DMS 273 (cell line): ENCODE measurements around the gene AMIGO2.
"Not testable (repeated sequence)": the region's sequence is repeated elsewhere in the genome, so short reads cannot be mapped to it uniquely, and the experiment has no call there.

Experiments
- DNase-seq: peaks from one replicate; lab custom pipeline; 2025; ENCODE audit not compliant: unreplicated experiment; lab: John Stamatoyannopoulos, UW

Gene AMIGO2, protein sequence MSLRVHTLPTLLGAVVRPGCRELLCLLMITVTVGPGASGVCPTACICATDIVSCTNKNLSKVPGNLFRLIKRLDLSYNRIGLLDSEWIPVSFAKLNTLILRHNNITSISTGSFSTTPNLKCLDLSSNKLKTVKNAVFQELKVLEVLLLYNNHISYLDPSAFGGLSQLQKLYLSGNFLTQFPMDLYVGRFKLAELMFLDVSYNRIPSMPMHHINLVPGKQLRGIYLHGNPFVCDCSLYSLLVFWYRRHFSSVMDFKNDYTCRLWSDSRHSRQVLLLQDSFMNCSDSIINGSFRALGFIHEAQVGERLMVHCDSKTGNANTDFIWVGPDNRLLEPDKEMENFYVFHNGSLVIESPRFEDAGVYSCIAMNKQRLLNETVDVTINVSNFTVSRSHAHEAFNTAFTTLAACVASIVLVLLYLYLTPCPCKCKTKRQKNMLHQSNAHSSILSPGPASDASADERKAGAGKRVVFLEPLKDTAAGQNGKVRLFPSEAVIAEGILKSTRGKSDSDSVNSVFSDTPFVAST

DNA sequence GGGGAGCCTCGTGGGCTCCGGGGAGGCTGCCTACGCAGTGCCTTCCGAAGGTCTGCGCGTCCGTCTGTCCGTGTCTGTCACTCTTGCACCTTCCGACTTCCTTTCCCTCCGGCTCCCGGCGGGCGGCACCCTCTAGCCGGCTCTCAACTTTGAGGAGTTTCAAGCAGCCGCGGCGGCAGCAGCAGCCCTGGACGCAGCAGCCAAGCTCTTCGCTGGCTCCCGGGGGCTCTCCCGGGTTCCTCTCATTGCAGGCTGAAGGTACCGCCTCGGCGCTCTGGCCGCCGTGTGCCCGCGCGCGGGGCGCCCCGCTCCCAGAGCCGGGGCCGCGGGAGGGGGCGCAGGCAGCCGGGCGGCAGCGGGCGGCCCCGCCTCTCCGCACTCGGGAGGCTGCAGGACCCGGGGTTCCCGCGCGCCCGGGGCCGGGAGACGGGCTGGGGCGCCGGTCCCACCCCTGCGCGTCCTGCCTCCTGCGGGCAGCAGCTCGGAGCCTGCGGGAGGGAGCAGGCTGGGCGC is at the start of gene AMIGO2, which contains the start of gene PCED1B:
TSS of gene AMIGO2 (minus strand) at position 492 of the 513 bp plus-strand sequence. CDS start 957 bp downstream, outside the sequence.
TSS of gene PCED1B (plus strand) at position 154 of the 513 bp plus-strand sequence. CDS start 155,443 bp downstream, outside the sequence.
- peak; percentile 71 for DNase-seq

DNA sequence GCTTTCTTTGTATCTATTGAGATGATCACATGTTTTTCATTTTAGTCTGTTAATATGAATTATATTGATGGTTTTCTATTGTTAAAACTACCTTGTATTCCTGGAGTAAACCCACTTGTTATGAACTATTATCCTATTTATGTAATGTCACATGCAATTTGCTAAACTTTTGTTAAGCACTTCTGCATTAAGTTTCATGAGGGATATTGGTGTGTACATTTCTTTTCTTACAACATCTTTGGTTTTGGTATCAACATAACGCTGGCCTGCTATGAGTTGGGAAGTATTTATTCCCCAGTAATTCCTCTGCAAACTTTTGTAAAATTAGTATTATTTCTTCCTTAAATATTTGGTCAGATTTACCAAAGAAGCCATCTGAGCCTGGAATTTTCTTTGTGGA is 46.5 kb upstream of the AMIGO2 start:
- DNase-seq: no peak

DNA sequence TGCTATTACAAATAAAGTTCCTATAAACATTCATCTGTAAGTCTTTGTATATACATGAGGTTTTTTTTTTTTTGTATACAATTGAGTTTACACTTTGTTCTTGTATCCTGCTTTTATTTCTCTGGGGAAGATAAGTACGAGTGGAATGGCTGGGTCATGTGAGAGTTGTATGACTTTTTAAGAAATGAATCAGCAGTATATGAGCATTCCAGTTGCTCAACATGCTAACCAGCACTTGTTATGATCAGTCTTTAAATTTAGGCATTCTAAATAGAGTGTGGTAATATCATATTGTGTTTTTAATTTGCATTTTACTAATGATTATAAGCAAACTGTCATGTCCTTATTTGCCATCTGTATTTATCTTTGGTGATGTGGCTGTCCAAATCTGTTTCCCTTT is 44.7 kb upstream of the AMIGO2 start:
- no peak for DNase-seq

DNA sequence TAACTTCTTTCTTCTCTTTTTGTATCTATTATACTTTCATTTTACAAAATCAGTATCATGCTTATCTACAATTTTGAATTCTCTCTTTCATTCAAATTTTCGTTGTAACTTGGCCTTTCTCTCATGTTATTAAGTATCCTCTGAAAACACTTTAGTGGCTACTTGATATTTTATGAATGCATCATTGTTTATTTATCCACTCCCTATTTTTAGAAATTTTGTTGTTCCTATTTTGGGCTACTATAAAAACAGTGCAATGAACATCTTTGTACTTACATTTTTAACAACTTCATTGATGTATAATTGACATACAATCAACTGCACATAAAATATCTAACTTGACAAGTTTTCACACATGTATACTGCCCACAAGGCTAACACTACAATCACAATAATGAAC is 44.0 kb upstream of the AMIGO2 start:
- DNase-seq: no peak

DNA sequence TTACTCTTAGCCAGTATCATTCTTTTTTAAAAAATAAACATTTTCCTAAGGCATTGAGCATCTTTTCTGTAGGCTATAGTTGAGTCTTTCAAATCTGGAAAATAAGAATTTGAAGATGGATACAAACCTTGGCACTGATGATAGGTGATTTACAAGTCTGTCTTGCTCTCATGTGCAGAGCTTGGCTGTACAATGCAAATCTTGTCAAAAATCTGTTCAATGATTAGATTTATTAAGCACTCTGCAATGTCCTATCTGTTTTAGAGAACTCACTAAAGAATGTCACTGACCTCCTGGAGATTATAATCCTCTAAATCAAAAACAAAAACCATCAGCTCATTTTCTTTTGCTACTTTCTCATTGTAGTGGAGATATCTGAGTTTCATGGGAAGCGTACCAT is 42.8 kb upstream of the AMIGO2 start:
- DNase-seq: no peak

DNA sequence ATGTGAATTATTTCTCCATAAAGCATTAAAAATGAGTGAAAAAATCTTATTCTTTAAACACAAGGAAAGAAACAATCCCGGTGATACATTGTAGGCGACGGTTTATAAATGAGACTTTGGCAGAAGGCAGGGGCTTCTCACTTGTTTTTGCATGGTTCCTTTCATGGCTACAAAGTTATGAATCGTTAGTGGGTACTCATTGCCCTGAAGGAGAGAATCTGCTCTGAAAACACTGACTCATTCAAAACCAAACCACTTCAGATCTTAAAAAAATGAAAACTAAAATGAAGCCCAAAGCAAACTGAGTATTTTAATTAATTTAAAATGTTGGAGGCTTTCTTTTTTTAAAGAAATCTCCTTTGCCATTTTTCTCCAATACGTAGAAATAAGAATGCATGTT is 41.4 kb upstream of the AMIGO2 start:
- no peak for DNase-seq

DNA sequence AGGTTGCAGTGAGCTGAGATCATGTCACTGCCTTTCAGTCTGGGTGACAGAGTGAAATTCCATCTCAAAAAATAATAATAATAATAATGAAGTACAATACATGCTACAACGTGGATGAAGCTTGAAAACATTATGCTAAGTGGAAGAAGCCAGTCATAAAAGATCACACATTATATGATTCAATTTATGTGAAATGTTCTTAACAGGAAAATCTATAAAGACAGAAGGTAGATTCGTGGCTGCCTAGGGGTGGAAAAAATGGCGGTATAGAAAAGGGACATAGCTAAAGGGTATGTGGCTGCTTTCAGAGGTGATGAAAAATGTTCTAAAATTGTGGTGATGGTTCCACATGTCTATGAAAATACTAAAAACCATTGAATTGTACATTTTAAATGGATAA is 41.0 kb upstream of the AMIGO2 start:
- DNase-seq: no peak

DNA sequence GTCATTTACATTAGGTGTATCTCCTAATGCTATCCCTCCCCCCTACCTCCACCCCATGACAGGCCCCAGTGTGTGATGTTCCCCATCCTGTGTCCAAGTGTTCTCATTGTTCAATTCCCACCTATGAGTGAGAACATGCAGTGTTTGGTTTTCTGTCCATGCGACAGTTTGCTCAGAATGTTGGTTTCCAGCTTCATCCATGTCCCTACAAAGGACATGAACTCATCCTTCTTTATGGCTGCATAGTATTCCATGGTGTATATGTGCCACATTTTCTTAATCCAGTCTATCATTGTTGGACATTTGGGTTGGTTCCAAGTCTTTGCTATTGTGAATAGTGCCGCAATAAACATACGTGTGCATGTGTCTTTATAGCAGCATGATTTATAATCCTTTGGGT is 37.5 kb upstream of the AMIGO2 start:
- DNase-seq: not testable (repeated sequence)

DNA sequence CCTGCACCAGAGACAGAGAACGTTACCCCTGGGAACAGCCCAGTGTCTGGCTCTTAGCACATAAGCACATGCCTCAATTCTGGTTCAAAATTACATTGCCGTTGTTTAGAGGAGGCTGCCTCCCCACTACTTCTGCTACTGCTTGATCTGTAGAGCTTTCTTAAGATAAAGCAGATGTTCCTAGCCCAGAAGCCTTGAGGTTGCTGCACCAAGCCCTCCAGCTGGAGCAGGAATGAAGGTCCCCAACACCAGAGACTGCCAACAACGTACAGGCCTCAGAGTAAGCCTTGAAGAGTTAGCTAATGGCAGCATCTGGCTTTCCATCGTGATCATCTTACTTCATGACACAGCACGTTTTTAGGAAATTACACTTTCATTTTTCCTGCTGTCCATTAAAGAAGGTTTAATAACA is 34.7 kb upstream of the AMIGO2 start:
- peak; percentile 14 for DNase-seq

DNA sequence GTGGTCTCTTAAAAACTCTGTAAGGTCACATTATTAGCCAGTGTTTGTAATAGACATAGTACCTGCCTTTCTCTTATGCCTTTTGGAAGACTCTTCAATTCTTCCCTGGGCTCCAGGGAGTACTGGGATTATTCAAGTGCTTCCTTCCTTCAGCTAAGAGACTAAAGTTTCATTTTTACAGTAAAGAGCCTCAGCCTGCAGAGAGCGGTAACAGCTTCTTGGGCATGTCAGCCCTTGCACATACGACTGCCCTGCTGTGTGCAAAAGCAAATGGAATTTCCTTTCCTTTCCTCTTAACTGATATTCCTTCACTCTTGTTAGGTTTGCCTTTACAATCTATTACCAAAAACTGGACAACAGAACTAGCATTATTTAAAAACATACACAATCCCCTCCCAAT is 32.9 kb upstream of the AMIGO2 start:
- DNase-seq: no peak

DNA sequence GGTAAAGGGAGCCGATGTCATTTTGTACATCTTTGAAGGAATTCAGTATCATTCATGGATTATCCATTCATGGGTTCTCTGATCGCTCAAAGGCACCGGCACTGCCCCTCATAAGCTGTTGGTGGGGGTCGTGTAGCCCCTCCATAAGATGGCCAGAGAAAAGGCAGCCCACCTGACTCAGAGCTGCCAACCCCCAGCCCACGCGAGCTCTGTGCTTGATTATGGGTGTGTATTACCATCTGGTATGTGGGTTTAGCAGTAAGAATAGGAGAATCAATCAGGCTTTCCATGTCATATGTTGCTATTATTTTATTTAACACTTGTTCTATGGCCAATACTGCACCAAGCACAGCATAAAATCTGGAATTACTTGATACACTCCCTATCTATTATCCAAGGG is 32.1 kb upstream of the AMIGO2 start:
- DNase-seq: no peak

DNA sequence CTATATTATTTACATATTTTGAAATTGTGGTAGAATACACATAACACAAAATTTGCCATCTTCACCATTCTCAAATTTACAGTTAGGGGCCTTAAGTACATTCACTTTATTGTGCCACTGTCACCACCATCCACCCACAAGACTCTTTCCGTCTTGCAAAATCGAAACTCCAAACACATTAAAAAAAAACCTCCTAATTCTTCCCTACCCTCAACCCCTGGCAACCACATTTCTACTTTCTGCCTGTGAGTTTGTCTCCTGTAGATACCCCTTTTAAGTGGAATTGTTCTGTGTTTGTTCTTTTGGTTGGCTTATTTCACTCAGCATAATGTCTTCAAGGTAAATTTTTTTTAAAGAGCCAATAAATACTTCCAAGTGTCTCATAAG is 31.6 kb upstream of the AMIGO2 start:
- DNase-seq: no peak

DNA sequence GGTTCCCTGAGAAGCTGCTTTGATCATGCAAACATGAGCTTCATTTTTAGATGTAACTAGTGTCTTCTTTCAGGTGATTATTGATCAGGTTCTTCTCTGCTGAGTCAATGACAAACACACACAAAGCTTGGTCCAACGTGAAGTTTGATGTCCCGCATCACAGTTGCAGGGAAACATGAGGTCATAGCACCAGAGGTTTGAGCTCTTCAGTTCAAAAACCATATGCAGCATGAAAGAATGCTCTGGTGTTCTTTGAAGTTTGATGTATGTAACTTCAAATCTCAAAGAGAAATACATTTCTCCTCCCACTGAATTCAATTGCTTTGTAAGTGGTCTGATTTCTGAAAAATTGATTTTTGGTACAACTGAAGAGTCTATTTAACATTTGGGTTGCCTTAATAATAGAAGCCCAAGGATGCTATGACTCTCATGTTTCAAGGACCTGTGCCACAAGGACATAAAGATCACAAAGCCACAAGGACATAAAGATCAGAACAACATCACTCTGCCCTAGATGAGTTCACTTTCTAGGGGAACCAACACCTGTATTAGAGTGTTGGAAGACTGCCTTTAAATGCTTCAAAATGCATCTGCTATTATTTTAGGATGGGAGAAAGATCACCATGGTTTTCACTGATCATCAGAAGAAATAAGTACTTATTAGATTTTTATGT is 31.1 kb upstream of the AMIGO2 start:
- DNase-seq: no peak

DNA sequence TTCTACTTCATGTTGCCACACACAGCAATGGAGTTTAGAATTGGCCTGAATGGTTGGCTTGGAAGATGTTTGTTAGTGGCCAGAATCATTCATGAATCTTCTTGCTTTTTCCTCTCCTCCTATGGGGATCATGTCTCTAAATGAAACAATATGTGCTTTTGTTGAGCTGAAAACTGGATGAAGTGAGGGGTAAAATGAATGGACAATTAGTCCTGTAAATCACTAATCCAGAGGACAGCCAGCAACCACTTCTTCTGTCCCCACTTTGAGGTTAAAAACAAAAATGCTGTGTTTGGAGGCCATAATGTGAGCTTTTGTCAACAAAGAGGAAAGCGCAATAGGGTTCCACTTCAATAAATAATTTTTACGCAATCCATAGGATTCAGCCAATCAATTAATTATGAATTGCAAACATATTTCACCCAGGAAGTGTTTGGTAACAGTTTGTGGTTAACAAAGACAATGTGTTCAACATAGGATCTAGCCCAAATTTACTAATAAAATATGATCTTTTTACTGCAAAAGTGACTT is 30.3 kb upstream of the AMIGO2 start:
- no peak for DNase-seq

DNA sequence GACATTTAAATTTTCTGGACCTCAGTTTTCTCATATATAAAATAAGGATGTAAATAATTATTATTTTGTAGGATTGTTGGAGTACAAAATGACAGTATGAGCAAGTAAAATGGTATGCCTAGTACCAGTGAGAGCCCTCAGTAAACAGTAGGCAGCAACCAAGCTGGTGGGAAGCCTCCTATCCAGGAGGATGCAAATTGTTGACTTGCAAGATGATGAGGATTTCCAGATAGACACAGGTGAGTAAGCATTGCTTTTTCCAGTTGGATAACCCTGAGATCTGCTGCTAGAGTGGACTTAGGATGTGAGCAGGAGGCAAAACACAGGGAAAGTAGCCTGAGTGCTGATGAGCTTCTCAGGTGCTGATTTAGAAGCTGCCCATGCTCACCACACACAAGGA is 28.2 kb upstream of the AMIGO2 start:
- DNase-seq: no peak

DNA sequence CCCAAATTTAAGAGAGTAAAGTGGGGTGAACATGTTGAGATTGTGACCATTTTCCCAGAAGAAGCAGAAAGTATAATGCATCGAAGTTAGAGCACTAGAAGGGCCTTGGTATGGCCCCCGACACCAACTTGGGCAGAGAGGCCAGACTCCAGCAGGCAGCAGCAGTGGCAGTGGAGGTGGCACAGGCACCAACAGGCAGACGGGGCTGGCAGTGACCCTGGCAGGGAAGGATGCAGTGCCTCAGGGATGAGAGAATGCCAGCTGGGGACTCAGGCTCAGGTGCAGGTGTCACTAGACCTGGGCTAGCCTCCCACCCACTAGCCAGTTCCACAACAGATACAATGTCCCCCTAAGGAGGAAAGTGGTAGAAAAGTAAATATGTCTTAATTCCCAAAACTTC is 27.7 kb upstream of the AMIGO2 start:
- DNase-seq: no peak

DNA sequence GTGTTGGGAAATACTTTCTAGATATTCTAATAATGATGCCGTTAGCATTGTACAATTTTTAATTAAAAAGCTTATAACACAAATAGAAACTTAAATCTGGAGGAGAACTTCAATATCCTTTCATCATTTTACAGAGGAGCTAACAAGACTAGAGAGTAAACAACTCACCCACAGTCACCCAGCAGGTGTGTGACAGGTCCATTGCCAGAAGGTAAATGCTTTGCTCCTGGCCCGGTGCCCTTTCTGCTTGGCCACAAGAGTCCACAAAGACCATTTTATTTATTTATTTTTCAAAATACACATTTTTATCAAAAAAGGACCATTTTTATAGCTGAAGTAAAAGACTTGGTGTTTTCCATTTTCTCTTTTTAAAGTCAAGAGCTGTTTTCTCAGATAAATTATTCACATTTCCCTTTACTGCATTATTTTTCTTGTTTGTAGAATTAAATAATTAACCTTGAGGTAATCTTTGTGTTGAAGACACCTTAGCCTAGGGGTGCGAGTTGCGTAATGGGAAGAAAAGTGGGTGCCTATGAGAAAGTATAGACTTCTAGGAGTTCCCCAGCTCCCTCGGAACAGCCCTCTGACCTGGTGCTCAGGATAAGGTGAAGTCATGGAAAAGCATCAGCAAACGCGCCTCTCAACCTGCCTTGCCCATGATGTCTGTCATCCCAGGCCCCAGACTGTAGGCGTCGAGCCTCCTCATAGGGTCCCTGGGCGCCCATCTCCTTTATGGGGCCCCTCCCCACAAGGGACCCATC is 26.3 kb upstream of the AMIGO2 start:
- DNase-seq: no peak

DNA sequence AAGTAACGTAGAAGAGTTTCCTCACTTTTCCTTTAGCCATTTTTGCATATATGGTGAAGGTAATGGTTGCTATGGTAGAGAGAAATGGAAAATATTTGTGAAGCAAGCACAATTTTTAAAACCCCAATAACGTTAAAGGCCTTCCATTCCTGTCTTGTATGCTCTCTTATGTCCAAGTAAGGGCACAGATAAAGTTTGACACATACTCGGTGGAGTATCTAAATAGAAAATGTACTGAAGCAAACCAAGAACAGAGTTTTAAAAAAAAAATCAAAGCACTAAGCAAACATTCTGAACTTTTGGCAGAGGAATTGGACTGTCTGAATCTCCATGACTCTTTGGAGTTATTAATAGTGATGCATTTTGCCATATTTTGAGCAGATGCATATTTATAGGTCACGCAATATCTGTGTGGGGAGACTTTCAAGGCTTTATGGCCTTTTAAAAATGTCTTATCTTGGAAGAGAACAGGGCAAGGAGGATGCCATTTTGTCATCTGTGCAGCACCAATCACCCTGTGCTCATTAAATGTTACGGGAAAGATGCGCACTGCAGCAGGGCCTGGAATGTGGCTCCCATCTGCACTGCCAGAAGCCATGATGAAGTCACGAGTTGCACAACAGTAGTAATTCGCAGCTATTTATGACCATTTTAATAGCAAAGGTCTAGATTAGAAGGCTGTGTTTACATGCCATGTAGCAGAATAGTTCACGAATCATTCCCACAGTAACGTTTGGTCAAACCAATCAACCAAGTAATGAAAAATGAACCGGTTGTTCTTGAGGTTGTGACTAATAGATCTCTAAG is 23.3 kb upstream of the AMIGO2 start:
- no peak for DNase-seq

DNA sequence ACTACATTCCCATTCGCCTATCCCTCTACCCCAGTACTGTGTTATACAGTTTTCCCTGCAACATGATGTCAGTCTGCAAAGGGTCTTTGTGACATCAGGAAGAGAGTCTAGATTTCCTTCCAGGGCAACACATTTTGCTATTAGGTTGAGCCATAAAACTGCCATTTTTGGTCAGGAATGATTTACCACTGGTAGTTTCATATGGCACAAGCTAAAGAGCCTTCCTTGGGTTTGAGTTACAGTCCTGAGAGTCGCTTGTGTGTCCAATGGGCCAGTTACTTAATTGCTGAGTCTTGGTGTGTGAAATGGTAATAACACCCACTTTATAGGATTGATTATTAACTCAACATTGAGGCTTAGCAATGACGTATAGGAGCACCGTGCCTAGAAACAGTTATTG is 22.6 kb upstream of the AMIGO2 start:
- no peak for DNase-seq

DNA sequence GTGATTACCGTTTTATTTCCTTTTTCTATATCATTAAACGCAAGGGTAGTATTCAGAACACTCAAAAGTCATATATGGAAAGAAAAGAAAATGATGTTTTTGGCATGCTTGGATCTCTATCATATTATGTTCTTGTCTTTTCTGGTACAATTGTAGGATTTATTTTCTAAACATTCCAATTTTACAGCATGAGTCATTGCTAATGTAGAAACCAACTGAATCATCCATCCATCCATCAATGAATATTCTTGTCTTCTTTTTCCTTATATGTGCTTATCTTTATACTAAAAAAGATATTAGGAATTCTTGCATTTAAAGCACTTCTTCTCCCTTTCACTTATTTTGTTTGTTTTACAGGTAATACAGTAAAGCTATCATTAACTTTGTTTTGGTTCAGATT is 20.4 kb upstream of the AMIGO2 start:
- DNase-seq: no peak
